Esophagus muscularis mucosa (tissue), 4 donors: ENCODE results near the gene GFRA1. TPM values are rescaled to one million over a fixed set of nuclear protein-coding genes. Genes with fewer than 3 reads are reported as not detected.

Experiments
- DNase-seq: peaks from one replicate; pipeline ENCODE4 v3.0.0-alpha.2; 2017; ENCODE audit errors: extremely low spot score
- H3K27ac ChIP-seq, 4 donors: fragments of 200-600 bp; sonication (generic); replicated peaks in 1 of 4; 1 replicate in 3 of 4; 2 replicates in 1 of 4; pipeline ENCODE4 v1.5.1; 2016 to 2019; ENCODE audit warnings: mild to moderate bottlenecking in 1 of 4
- H3K27me3 ChIP-seq, 4 donors: fragments of 200-600 bp; sonication (generic); one replicate each; pipeline versions ENCODE4 v1.5.1 to v1.6.0; 2016 to 2019
- H3K36me3 ChIP-seq, 4 donors: fragments of 200-600 bp; sonication (generic); one replicate each; pipeline ENCODE4 v1.5.1; 2016 to 2019
- H3K4me1 ChIP-seq, 4 donors: fragments of 200-600 bp; sonication (generic); one replicate each; pipeline ENCODE4 v1.5.1; 2016 to 2019
- H3K4me3 ChIP-seq, 4 donors: fragments of 200-600 bp; sonication (generic); 1 replicate in 2 of 4; 2 replicates in 2 of 4; pipeline ENCODE4 v1.5.1; 2016 to 2019; ENCODE audit warnings: mild to moderate bottlenecking in 4 of 4, moderate library complexity in 1 of 4
- H3K9me3 ChIP-seq, 4 donors: fragments of 200-600 bp; sonication (generic); 1 replicate in 3 of 4; 2 replicates in 1 of 4; pipeline ENCODE4 v1.5.1; 2016 to 2019
- EP300 ChIP-seq: sonication (generic); formaldehyde crosslinking; IDR thresholded peaks from one replicate; pipeline ENCODE4 v1.6.1; 2017; ENCODE audit warnings: antibody characterized with exemption
- POLR2A ChIP-seq: fragments of 450-650 bp; IDR thresholded peaks from one replicate; pipeline ENCODE4 v1.6.1; 2017; ENCODE audit warnings: antibody characterized with exemption, moderate library complexity, mild to moderate bottlenecking, low read depth
- POLR2AphosphoS5 ChIP-seq, 2 donors: sonication (generic); formaldehyde crosslinking; IDR thresholded peaks; one replicate each; pipeline ENCODE4 v1.6.1; 2017; ENCODE audit warnings: antibody characterized with exemption in 2 of 2
- WGBS: methylation state at CpG from one replicate; pipeline ENCODE4 v1.1.5; 2018; 5-methylcytosine and 5-hydroxymethylcytosine counted together
- intact Hi-C: fragments of 100-400 bp; cut with DNase I; formaldehyde crosslinking; loops from one replicate; pipeline ENCODE4 v1.15.1; 2023
- total RNA-seq, 4 donors: library from RNA; depleted of rRNA; stranded (reverse); fragments of >200 nt; gene quantifications; one replicate each; pipeline versions ENCODE4 v1.1.0 to v1.2.1, GENCODE V29; 2016
- TF ChIP-seq, protein P1 (sequence below), 3 experiments: fragments of 200-600 bp in 2 of 3; fragments of 450-650 bp in 1 of 3; sonication (generic) in 2 of 3; IDR thresholded peaks; one replicate each; pipeline ENCODE4 v1.5.1; 2017 to 2019; ENCODE audit warnings: antibody characterized with exemption in 3 of 3, mild to moderate bottlenecking in 2 of 3, moderate library complexity in 1 of 3

GFRA1 gene
- total RNA-seq, 4 donors from 2014 or later, result 44.0 to 73.4 (median 64.5) TPM

DNA sequence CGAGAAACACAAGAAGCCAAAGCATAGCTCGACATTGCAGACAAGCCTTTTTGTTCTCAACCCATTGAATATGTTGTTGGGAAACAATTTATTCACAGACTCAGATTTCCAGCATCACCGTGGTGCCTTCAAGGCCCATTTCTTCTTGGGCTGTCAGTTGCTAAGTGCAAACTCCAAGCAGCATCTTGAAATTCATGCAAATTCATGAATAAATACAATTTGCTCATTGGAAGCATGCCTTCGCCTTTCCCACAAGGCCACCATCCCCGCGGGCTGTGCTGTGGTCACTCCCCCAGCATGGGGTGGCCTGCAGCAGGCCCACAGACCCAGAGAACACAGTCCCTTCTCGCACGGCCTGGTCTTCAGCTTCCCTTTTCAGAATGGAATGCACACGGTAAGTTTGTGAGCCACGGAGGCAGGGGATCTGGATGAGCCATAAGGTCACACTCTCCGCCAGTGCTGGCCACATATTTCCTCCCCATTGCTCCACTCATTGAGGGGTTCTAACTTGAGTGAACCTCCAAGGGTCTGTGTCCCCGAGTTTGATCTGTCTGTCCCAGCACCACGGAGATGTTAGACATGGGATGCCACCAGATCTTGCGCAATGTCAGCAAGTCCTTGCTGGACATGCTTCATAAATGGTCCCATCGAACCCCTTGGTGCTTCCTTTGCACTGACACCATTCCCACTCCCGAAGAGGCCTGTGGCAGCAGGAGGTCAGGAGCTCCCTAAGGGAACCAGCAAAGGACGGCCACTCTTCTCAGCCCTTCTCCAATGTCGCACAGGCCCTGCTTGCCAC lies 109.5 kb downstream of the GFRA1 start:
- no peaks in the 10 kb centered on the region for H3K36me3 ChIP-seq
- TF ChIP-seq EP300 (no peak), POLR2A (no peak), POLR2AphosphoS5 (IDR thresholded peaks at IDR 0.05) (no peak)
- TF ChIP-seq, protein P1, sequence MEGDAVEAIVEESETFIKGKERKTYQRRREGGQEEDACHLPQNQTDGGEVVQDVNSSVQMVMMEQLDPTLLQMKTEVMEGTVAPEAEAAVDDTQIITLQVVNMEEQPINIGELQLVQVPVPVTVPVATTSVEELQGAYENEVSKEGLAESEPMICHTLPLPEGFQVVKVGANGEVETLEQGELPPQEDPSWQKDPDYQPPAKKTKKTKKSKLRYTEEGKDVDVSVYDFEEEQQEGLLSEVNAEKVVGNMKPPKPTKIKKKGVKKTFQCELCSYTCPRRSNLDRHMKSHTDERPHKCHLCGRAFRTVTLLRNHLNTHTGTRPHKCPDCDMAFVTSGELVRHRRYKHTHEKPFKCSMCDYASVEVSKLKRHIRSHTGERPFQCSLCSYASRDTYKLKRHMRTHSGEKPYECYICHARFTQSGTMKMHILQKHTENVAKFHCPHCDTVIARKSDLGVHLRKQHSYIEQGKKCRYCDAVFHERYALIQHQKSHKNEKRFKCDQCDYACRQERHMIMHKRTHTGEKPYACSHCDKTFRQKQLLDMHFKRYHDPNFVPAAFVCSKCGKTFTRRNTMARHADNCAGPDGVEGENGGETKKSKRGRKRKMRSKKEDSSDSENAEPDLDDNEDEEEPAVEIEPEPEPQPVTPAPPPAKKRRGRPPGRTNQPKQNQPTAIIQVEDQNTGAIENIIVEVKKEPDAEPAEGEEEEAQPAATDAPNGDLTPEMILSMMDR (IDR thresholded peaks at IDR 0.05), result no peak
- H3K4me3 ChIP-seq, result no peak overlapping the region
- WGBS, result 83% methylated on average over 17 of the region's 18 CpGs
- H3K27ac ChIP-seq, result no peak overlapping the region
- intact Hi-C loops, result no loop called here
- H3K9me3 ChIP-seq, result no peaks in the 10 kb centered on the region
- peaks cover 0 to 3% (median 0%) of the 10 kb centered on the region in 4 donors for H3K4me1 ChIP-seq
- no peaks in the 10 kb centered on the region for H3K27me3 ChIP-seq
- no peak for DNase-seq

DNA sequence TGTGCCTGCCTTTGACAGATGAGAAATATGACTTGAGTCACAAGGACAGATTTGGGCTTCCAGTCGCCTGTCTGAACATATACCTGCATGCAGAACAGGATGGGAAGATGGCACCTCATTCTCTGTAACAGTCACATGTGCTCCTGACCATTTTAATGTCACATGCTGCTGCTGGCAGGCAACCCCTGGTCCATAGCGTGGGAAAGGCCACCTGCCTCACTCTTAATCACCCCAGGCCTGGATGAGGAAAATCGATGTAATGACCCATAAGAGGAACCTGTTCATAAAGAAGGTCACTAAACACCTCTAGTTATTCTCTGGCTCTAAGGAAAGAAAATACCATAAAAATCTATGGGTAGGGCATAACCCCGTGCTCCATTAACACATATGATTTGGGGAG lies 110.2 kb downstream of the GFRA1 start:
- 88% methylated on average over 4 of the region's 4 CpGs for WGBS
- intact Hi-C loops, result no loop called here
- Histone ChIP-seq H3K27me3 (no peaks in the 10 kb centered on the region), H3K27ac (no peak overlapping the region), H3K9me3 (no peaks in the 10 kb centered on the region), H3K4me1 (peaks cover 0 to 3% (median 0%) of the 10 kb centered on the region in 4 donors), H3K4me3 (no peak overlapping the region), H3K36me3 (no peaks in the 10 kb centered on the region)
- TF ChIP-seq POLR2A (no peak), POLR2AphosphoS5 (IDR thresholded peaks at IDR 0.05) (no peak), EP300 (no peak)
- TF ChIP-seq, protein P1 (IDR thresholded peaks at IDR 0.05), result no peak
- DNase-seq, result no peak

DNA sequence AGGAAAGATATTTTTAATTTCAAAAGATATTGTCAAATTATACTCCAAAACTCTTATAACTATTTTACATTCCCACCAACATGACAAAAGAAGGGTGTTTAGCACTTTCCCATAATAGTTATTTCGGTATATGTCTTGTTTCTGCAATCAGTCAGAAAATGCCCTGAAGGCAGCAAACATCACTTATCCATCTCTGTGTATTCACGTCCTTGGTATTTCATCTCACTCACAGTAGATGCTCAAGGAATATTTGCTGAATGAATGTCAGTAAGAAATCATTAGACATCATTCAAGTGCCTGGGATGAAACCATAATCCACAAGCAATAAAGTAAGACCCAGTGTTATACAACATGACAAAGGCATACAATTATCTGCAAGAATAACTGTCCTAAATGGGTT lies 112.7 kb downstream of the GFRA1 start:
- 84% methylated on average over 2 of the region's 2 CpGs for WGBS
- peaks cover 0 to 3% (median 0%) of the 10 kb centered on the region in 4 donors for H3K4me1 ChIP-seq
- no peak overlapping the region for H3K4me3 ChIP-seq
- H3K27me3 ChIP-seq, result no peaks in the 10 kb centered on the region
- no peaks in the 10 kb centered on the region for H3K36me3 ChIP-seq
- DNase-seq, result no peak
- intact Hi-C loops, result no loop called here
- TF ChIP-seq EP300, result no peak
- TF ChIP-seq, protein P1 (IDR thresholded peaks at IDR 0.05), result no peak
- no peak for TF ChIP-seq POLR2A
- no peak for TF ChIP-seq POLR2AphosphoS5 (IDR thresholded peaks at IDR 0.05)
- H3K27ac ChIP-seq, result no peak overlapping the region
- H3K9me3 ChIP-seq, result no peaks in the 10 kb centered on the region

DNA sequence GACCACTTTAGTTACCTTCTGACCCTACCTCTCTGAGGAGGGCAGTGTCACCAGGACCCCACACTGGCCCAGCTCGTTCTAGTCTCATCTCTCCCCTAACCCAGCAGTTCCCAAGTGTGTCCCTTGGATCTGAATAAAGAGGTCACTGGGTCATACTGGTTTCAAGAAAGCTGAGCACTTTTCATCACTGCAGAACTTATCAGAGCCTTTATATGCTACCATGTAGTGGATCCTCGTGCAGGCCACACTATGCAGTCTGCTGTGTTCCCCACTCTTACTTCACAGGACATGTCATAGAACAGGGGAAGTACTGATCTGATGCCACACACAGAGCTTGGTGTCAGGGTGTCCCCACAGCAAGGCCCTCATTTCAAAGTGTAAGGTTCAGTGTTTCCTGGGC lies 113.8 kb downstream of the GFRA1 start:
- WGBS, result 95% methylated on average over 2 of the region's 2 CpGs
- Histone ChIP-seq H3K27me3 (no peaks in the 10 kb centered on the region), H3K4me1 (peaks cover 0 to 2% (median 0%) of the 10 kb centered on the region in 4 donors), H3K4me3 (no peak overlapping the region), H3K9me3 (no peaks in the 10 kb centered on the region), H3K36me3 (no peaks in the 10 kb centered on the region), H3K27ac (no peak overlapping the region)
- TF ChIP-seq EP300 (no peak), POLR2AphosphoS5 (IDR thresholded peaks at IDR 0.05) (no peak), POLR2A (no peak)
- TF ChIP-seq, protein P1 (IDR thresholded peaks at IDR 0.05), result no peak
- no peak for DNase-seq
- intact Hi-C loops, result no loop called here

DNA sequence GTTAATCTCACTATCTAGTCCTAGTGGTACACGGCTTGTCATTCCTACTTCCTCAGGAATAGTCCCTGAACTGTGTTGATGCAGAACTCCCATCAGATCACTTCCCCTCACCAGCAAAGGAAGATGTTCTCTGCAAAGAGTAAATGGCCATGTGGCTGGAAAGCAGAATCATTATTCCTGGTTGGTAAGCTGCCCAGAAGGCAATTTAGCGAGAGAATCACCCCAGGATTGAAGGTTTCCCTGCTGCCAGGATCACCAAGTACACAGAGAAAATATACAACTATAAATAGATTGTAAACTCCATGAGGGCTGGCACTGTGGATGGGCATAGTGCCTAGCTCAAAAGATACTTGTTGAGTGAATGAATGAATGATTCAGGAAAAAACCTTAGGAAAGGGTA lies 115.0 kb downstream of the GFRA1 start:
- intact Hi-C loops, result no loop called here
- no peaks in the 10 kb centered on the region for H3K4me1 ChIP-seq
- DNase-seq, result no peak
- H3K4me3 ChIP-seq, result no peak overlapping the region
- no peaks in the 10 kb centered on the region for H3K9me3 ChIP-seq
- 88% methylated on average over 2 of the region's 2 CpGs for WGBS
- H3K27me3 ChIP-seq, result no peaks in the 10 kb centered on the region
- H3K27ac ChIP-seq, result no peak overlapping the region
- H3K36me3 ChIP-seq, result no peaks in the 10 kb centered on the region
- TF ChIP-seq POLR2AphosphoS5 (IDR thresholded peaks at IDR 0.05) (no peak), POLR2A (no peak), EP300 (no peak)
- TF ChIP-seq, protein P1 (IDR thresholded peaks at IDR 0.05), result no peak
